Mesenchymal stem cell (in vitro differentiated cells and primary cell): ENCODE measurements around the gene SLC8A1.

Source experiments
- DNase-seq: peaks from one replicate; pipeline ENCODE4 v3.0.0-alpha.2; 2013
- H2AFZ ChIP-seq: one replicate; pipeline ENCODE4 v1.6.1; 2013; ENCODE audit warnings: low read depth, mild to moderate bottlenecking, control low read depth, inconsistent platforms, low read length, moderate library complexity
- H2AK5ac ChIP-seq: 2 replicates; pipeline ENCODE4 v1.6.1; 2013; ENCODE audit warnings: low read length, moderate library complexity, mild to moderate bottlenecking, inconsistent platforms; ENCODE audit not compliant: severe bottlenecking
- H2BK120ac ChIP-seq: one replicate; pipeline ENCODE4 v1.6.1; 2013; ENCODE audit warnings: low read depth, mild to moderate bottlenecking, inconsistent platforms, low read length, moderate library complexity
- H2BK12ac ChIP-seq, 2 experiments: one replicate each; pipeline ENCODE4 v1.6.1; 2013; ENCODE audit warnings: inconsistent platforms in 2 of 2, low read length in 2 of 2, mild to moderate bottlenecking in 2 of 2, moderate library complexity in 2 of 2, control low read depth in 1 of 2
- H2BK15ac ChIP-seq: one replicate; pipeline ENCODE4 v1.6.1; 2013; ENCODE audit warnings: mild to moderate bottlenecking, low read depth, inconsistent platforms; ENCODE audit not compliant: poor library complexity, severe bottlenecking
- H2BK5ac ChIP-seq: 2 replicates; pipeline ENCODE4 v1.6.1; 2013; ENCODE audit warnings: low read depth, mild to moderate bottlenecking, low read length, control low read depth, inconsistent platforms; ENCODE audit not compliant: poor library complexity, severe bottlenecking
- H3K14ac ChIP-seq, 2 experiments: one replicate each; pipeline ENCODE4 v1.6.1; 2013; ENCODE audit warnings: inconsistent platforms in 2 of 2, low read length in 2 of 2, control low read depth in 1 of 2, mild to moderate bottlenecking in 1 of 2, moderate library complexity in 1 of 2
- H3K18ac ChIP-seq, 2 experiments: one replicate each; pipeline ENCODE4 v1.6.1; 2013; ENCODE audit warnings: inconsistent platforms in 2 of 2, low read length in 2 of 2, control low read depth in 1 of 2, low read depth in 1 of 2, mild to moderate bottlenecking in 1 of 2
- H3K23ac ChIP-seq, 2 experiments: one replicate each; pipeline ENCODE4 v1.6.1; 2013; ENCODE audit warnings: inconsistent platforms in 2 of 2, low read length in 2 of 2, mild to moderate bottlenecking in 2 of 2, moderate library complexity in 2 of 2, control low read depth in 1 of 2
- H3K27ac ChIP-seq: 2 replicates; pipeline ENCODE4 v1.5.1; 2013; ENCODE audit warnings: mild to moderate bottlenecking, moderate library complexity, low read length, control low read depth, inconsistent platforms; ENCODE audit not compliant: poor library complexity, severe bottlenecking
- H3K27me3 ChIP-seq, 2 experiments: 2 replicates each; pipeline versions ENCODE4 v1.6.1 to v1.7.0; 2013; ENCODE audit warnings: low read length in 2 of 2, mild to moderate bottlenecking in 2 of 2, moderate library complexity in 2 of 2, control low read depth in 1 of 2, inconsistent platforms in 1 of 2; ENCODE audit not compliant: control insufficient read depth in 1 of 2, insufficient read depth in 1 of 2
- H3K36me3 ChIP-seq, 2 experiments: 2 replicates each; pipeline versions ENCODE4 v1.6.1 to v1.7.0; 2013; ENCODE audit warnings: low read length in 2 of 2, control low read depth in 1 of 2, inconsistent platforms in 1 of 2, low read depth in 1 of 2, mild to moderate bottlenecking in 1 of 2; ENCODE audit not compliant: insufficient read depth in 2 of 2, control insufficient read depth in 1 of 2
- H3K4ac ChIP-seq, 2 experiments: one replicate each; pipeline ENCODE4 v1.6.1; 2013; ENCODE audit warnings: inconsistent platforms in 2 of 2, low read length in 2 of 2, mild to moderate bottlenecking in 2 of 2, moderate library complexity in 2 of 2, control low read depth in 1 of 2, low read depth in 1 of 2
- H3K4me1 ChIP-seq: 2 replicates; pipeline ENCODE4 v1.6.1; 2013; ENCODE audit warnings: low read depth, low read length, control low read depth; ENCODE audit not compliant: control insufficient read depth, insufficient read depth
- H3K4me2 ChIP-seq: 2 replicates; pipeline ENCODE4 v1.6.1; 2013; ENCODE audit warnings: low read length, mild to moderate bottlenecking, inconsistent platforms; ENCODE audit not compliant: poor library complexity, severe bottlenecking
- H3K4me3 ChIP-seq, 2 experiments: 2 replicates each; pipeline versions ENCODE4 v1.5.1 to v1.7.0; 2013; ENCODE audit warnings: low read length in 2 of 2, mild to moderate bottlenecking in 2 of 2, control low read depth in 1 of 2, low read depth in 1 of 2; ENCODE audit not compliant: insufficient read depth in 1 of 2
- H3K79me1 ChIP-seq: replicated peaks from 2 replicates; pipeline ENCODE4 v1.6.1; 2013; ENCODE audit warnings: mild to moderate bottlenecking, control low read depth, low read length, inconsistent platforms; ENCODE audit not compliant: poor library complexity, severe bottlenecking
- H3K9ac ChIP-seq: 2 replicates; pipeline ENCODE4 v1.7.0; 2013; ENCODE audit warnings: mild to moderate bottlenecking, low read length, moderate library complexity
- H3K9me3 ChIP-seq: 2 replicates; pipeline ENCODE4 v1.7.0; 2013; ENCODE audit warnings: mild to moderate bottlenecking, low read length; ENCODE audit not compliant: control insufficient read depth
- H4K8ac ChIP-seq: one replicate; pipeline ENCODE4 v1.6.1; 2013; ENCODE audit warnings: inconsistent platforms, mild to moderate bottlenecking, low read length, moderate library complexity
- H4K91ac ChIP-seq: one replicate; pipeline ENCODE4 v1.6.1; 2013; ENCODE audit warnings: mild to moderate bottlenecking, low read length, inconsistent platforms
- WGBS: methylation state at CpG from one replicate; pipeline ENCODE4 v1.1.7; 2013; ENCODE audit warnings: mixed read lengths; 5-methylcytosine and 5-hydroxymethylcytosine counted together

The SLC8A1 gene

GRCh38 chr2:40428439-40428838, 23.5 kb downstream of the SLC8A1 start:
- 93% methylated on average over 6 of the region's 6 CpGs for WGBS
- H3K27ac ChIP-seq = no peak overlapping the region
- no peak overlapping the region for H3K4me3 ChIP-seq
- H2AK5ac ChIP-seq = no peak overlapping the region
- H3K79me1 ChIP-seq = peaks cover 13% of the 10 kb centered on the region
- no peak overlapping the region for H3K14ac ChIP-seq
- H4K8ac ChIP-seq = no peak overlapping the region
- H4K91ac ChIP-seq = no peak overlapping the region
- no peak for DNase-seq
- H2BK12ac ChIP-seq = no peak overlapping the region
- H3K4me1 ChIP-seq = no peaks in the 10 kb centered on the region
- no peak overlapping the region for H2BK5ac ChIP-seq
- peaks cover 0 to 3% of the 10 kb centered on the region in 2 experiments for H3K36me3 ChIP-seq
- H2AFZ ChIP-seq = no peak overlapping the region
- H3K23ac ChIP-seq = no peak overlapping the region
- no peak overlapping the region for H2BK120ac ChIP-seq
- H3K4ac ChIP-seq = no peak overlapping the region
- H3K9me3 ChIP-seq = no peaks in the 10 kb centered on the region
- no peak overlapping the region for H2BK15ac ChIP-seq
- H3K18ac ChIP-seq = no peak overlapping the region
- no peak overlapping the region for H3K9ac ChIP-seq
- no peak overlapping the region for H3K4me2 ChIP-seq
- no peaks in the 10 kb centered on the region for H3K27me3 ChIP-seq

DNA sequence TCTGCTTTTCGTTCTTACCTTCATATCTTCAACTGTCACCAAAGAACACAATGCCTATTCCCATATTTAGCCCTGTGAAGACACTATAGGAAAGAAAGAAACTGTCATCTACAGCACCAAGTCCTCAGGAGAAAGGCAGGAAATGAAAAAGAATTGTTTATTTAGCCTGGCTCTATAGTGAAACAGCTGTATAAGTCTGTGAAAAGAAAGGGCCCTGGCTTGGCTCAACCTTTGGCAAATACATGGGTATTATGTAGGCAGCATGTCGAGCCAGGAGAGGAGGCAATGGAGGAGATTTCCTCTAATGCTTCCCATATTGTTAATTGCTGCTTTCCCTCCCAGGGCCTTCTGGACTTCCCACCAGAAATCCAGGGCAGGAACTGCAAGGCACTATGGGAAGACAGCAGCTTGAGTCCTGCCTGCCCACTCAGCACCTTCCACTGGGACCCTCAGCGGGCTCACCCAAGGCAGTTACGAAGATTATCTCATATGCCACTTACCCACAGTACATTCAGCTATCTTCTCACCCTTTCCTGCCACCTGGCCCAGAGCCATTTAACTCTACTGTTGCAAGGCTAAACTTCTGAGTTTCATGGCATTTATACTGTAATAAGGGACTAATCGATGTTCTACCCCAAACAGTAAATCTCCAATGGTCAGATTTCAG, 30.1 kb downstream of the SLC8A1 start:
- Histone ChIP-seq H4K91ac (peak overlapping the region; percentile 64), H2AK5ac (no peak overlapping the region), H4K8ac (peak overlapping the region; percentile 66), H3K23ac (no peak overlapping the region), H2BK15ac (no peak overlapping the region), H3K4me1 (no peaks in the 10 kb centered on the region), H3K9me3 (no peaks in the 10 kb centered on the region), H2BK5ac (no peak overlapping the region), H2BK12ac (no peak overlapping the region), H2BK120ac (no peak overlapping the region), H3K36me3 (no peaks in the 10 kb centered on the region), H3K4me3 (no peak overlapping the region), H3K18ac (no peak overlapping the region), H3K14ac (no peak overlapping the region), H3K4ac (no peak overlapping the region), H2AFZ (no peak overlapping the region), H3K79me1 (peaks cover 3% of the 10 kb centered on the region), H3K4me2 (no peak overlapping the region), H3K27ac (no peak overlapping the region), H3K27me3 (no peaks in the 10 kb centered on the region), H3K9ac (no peak overlapping the region)
- 83% methylated on average over 4 of the region's 5 CpGs for WGBS
- DNase-seq = no peak

DNA sequence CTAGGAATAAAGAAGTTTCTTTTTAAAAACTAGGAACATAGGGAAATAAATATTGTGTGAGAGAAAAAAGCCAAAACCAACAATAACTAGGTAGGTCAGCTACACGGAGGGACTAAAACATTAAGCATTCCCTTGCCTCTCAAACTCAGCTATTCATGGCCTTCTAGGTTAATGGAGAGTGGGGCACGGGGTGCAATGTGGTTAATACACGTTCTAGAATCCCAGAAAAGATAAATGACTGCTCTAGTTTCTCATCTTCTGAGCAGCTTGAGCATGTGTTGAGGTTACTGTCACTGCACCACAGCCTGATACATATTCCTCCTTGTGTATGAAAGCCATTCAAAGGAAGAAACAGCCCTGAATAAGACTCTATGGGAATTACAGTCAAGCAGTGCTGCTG, 31.4 kb downstream of the SLC8A1 start:
- Histone ChIP-seq H3K23ac (no peak overlapping the region), H4K8ac (no peak overlapping the region), H3K14ac (no peak overlapping the region), H3K9ac (no peak overlapping the region), H3K79me1 (peaks cover 5% of the 10 kb centered on the region), H2AK5ac (no peak overlapping the region), H3K4me2 (no peak overlapping the region), H2AFZ (no peak overlapping the region), H3K27me3 (no peaks in the 10 kb centered on the region), H2BK5ac (no peak overlapping the region), H2BK120ac (no peak overlapping the region), H3K4me3 (no peak overlapping the region), H4K91ac (no peak overlapping the region), H3K27ac (no peak overlapping the region), H3K4ac (no peak overlapping the region), H2BK15ac (no peak overlapping the region), H2BK12ac (no peak overlapping the region), H3K18ac (no peak overlapping the region), H3K9me3 (no peaks in the 10 kb centered on the region), H3K36me3 (no peaks in the 10 kb centered on the region), H3K4me1 (no peaks in the 10 kb centered on the region)
- no peak for DNase-seq
- WGBS = 94% methylated on average over 2 of the region's 3 CpGs

DNA sequence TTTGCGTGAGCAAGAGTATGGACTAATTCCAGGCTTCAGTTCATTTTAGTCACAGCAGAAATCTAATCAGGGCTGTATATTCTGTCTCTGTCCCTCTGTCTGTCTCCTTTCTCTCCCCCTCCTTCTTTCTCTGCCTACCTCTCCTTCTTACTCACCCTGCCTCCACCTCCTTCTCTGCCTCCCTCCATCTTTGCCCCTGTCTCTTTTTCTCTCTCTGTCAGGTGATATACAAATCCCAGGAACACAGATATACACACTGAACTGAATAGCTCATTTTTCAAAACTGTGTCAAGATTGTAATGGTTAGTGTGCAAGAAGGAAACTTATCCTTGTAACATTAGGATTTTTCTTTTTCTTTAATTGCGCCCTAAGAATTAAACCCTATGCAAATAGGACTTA, 32.5 kb downstream of the SLC8A1 start:
- H3K36me3 ChIP-seq = no peaks in the 10 kb centered on the region
- H2AFZ ChIP-seq = no peak overlapping the region
- no peak overlapping the region for H3K27ac ChIP-seq
- no peak overlapping the region for H4K8ac ChIP-seq
- no peak overlapping the region for H4K91ac ChIP-seq
- H3K4me1 ChIP-seq = no peaks in the 10 kb centered on the region
- H3K18ac ChIP-seq = no peak overlapping the region
- H3K27me3 ChIP-seq = no peaks in the 10 kb centered on the region
- H2BK15ac ChIP-seq = no peak overlapping the region
- no peak overlapping the region for H3K4me3 ChIP-seq
- H3K23ac ChIP-seq = no peak overlapping the region
- no peak overlapping the region for H2BK5ac ChIP-seq
- no peak overlapping the region for H3K9ac ChIP-seq
- 100% methylated on average over 1 of the region's 2 CpGs for WGBS
- no peak overlapping the region for H2AK5ac ChIP-seq
- no peak overlapping the region for H2BK12ac ChIP-seq
- no peak overlapping the region for H2BK120ac ChIP-seq
- H3K4ac ChIP-seq = no peak overlapping the region
- no peak overlapping the region for H3K14ac ChIP-seq
- no peaks in the 10 kb centered on the region for H3K9me3 ChIP-seq
- peaks cover 7% of the 10 kb centered on the region for H3K79me1 ChIP-seq
- H3K4me2 ChIP-seq = no peak overlapping the region
- no peak for DNase-seq
